CD14-positive monocyte (primary cell): ENCODE measurements around the gene MPRIP. TPM values are rescaled to one million over a fixed set of nuclear protein-coding genes. Genes with fewer than 3 reads are reported as not detected.

Source experiments
- DNase-seq, 3 donors: peaks; one replicate each; pipeline ENCODE4 v3.0.0-alpha.2; 2011 to 2022
- H2AFZ ChIP-seq: 2 replicates; pipeline ENCODE4 v1.6.0; 2012; ENCODE audit warnings: mild to moderate bottlenecking, low read depth, low read length, inconsistent platforms; ENCODE audit not compliant: insufficient read depth, poor library complexity, severe bottlenecking
- H3K27ac ChIP-seq, 2 donors: 1 replicate in 1 of 2; 2 replicates in 1 of 2; pipeline ENCODE4 v1.5.1; 2012 to 2013; ENCODE audit warnings: low read length in 2 of 2, control low read depth in 1 of 2, inconsistent platforms in 1 of 2, low read depth in 1 of 2, mild to moderate bottlenecking in 1 of 2
- H3K27me3 ChIP-seq, 2 donors: one replicate each; pipeline versions ENCODE4 v1.6.0 to v1.6.1; 2011 to 2013; ENCODE audit warnings: low read length in 2 of 2; ENCODE audit not compliant: control insufficient read depth in 2 of 2, insufficient read depth in 2 of 2
- H3K36me3 ChIP-seq, 2 donors: replicated peaks in 1 of 2; 1 replicate in 1 of 2; 2 replicates in 1 of 2; pipeline versions ENCODE4 v1.5.1 to v1.6.1; 2012 to 2013; ENCODE audit warnings: low read length in 2 of 2, control low read depth in 1 of 2, inconsistent platforms in 1 of 2, mild to moderate bottlenecking in 1 of 2; ENCODE audit not compliant: insufficient read depth in 2 of 2, control insufficient read depth in 1 of 2
- H3K4me1 ChIP-seq, 2 donors: 1 replicate in 1 of 2; 2 replicates in 1 of 2; pipeline versions ENCODE4 v1.5.1 to v1.6.1; 2012 to 2013; ENCODE audit warnings: low read length in 2 of 2, control low read depth in 1 of 2, inconsistent platforms in 1 of 2, mild to moderate bottlenecking in 1 of 2, moderate library complexity in 1 of 2; ENCODE audit not compliant: insufficient read depth in 2 of 2, control insufficient read depth in 1 of 2
- H3K4me2 ChIP-seq: replicated peaks from 2 replicates; pipeline ENCODE3; 2012; ENCODE audit warnings: low read length, moderate library complexity, mild to moderate bottlenecking; ENCODE audit not compliant: poor library complexity, severe bottlenecking; ENCODE audit errors: extremely low read depth
- H3K4me3 ChIP-seq, 3 experiments: fragments of 200-600 bp in 1 of 3; sonication (generic) in 1 of 3; replicated peaks in 1 of 3; 1 replicate in 2 of 3; 2 replicates in 1 of 3; pipeline ENCODE4 v1.5.1; 2011 to 2013; ENCODE audit warnings: low read length in 3 of 3, mild to moderate bottlenecking in 3 of 3, control low read depth in 2 of 3, low read depth in 2 of 3, inconsistent platforms in 1 of 3, moderate library complexity in 1 of 3
- H3K79me2 ChIP-seq: 2 replicates; pipeline ENCODE4 v1.6.0; 2012; ENCODE audit warnings: mild to moderate bottlenecking, control low read depth, inconsistent platforms, low read length, moderate library complexity; ENCODE audit not compliant: insufficient read depth
- H3K9ac ChIP-seq: 2 replicates; pipeline ENCODE4 v1.6.0; 2017; ENCODE audit warnings: low read length, mild to moderate bottlenecking; ENCODE audit not compliant: insufficient read depth, poor library complexity, severe bottlenecking
- H3K9me3 ChIP-seq, 2 donors: replicated peaks in 1 of 2; 1 replicate in 1 of 2; 2 replicates in 1 of 2; pipeline versions ENCODE4 v1.5.1 to v1.6.1; 2012 to 2013; ENCODE audit warnings: low read length in 2 of 2, control low read depth in 1 of 2; ENCODE audit not compliant: control insufficient read depth in 1 of 2, insufficient read depth in 1 of 2
- H4K20me1 ChIP-seq: 2 replicates; pipeline ENCODE4 v1.6.0; 2012; ENCODE audit warnings: mild to moderate bottlenecking, low read length, control low read depth, moderate library complexity; ENCODE audit not compliant: insufficient read depth
- H3K27ac Mint-ChIP-seq, 7 donors: one replicate each; pipeline ENCODE4 v1.8.0; 2020; ENCODE audit warnings: mild to moderate bottlenecking in 7 of 7, mixed read lengths in 7 of 7, moderate library complexity in 6 of 7, inconsistent platforms in 2 of 7
- H3K27me3 Mint-ChIP-seq, 3 donors: one replicate each; pipeline ENCODE4 v1.8.0; 2021 to 2022; ENCODE audit warnings: low read depth in 3 of 3, mild to moderate bottlenecking in 3 of 3, mixed read lengths in 3 of 3, moderate library complexity in 3 of 3, inconsistent platforms in 1 of 3
- H3K36me3 Mint-ChIP-seq, 2 donors: one replicate each; pipeline ENCODE4 v1.8.0; 2020; ENCODE audit warnings: mixed read lengths in 2 of 2, inconsistent platforms in 1 of 2, mild to moderate bottlenecking in 1 of 2
- H3K4me1 Mint-ChIP-seq: one replicate; pipeline ENCODE4 v1.8.0; 2020; ENCODE audit warnings: mild to moderate bottlenecking, mixed read lengths
- H3K4me3 Mint-ChIP-seq, 2 donors: one replicate each; pipeline ENCODE4 v1.8.0; 2020; ENCODE audit warnings: mild to moderate bottlenecking in 2 of 2, mixed read lengths in 2 of 2, moderate library complexity in 1 of 2
- H3K9me3 Mint-ChIP-seq, 7 donors: one replicate each; pipeline ENCODE4 v1.8.0; 2020 to 2022; ENCODE audit warnings: mixed read lengths in 7 of 7, mild to moderate bottlenecking in 6 of 7, moderate library complexity in 6 of 7, inconsistent platforms in 2 of 7
- WGBS: methylation state at CpG from one replicate; pipeline ENCODE4 v1.1.5; 2013; ENCODE audit warnings: missing lambda C conversion rate; ENCODE audit not compliant: insufficient coverage; 5-methylcytosine and 5-hydroxymethylcytosine counted together
- intact Hi-C, 2 donors: fragments of 100-400 bp; cut with micrococcal nuclease; formaldehyde crosslinking; loops; one replicate each; pipeline versions ENCODE4 v1.15.0 to v1.15.1; 2023
- polyA plus RNA-seq, 3 donors: library from polyadenylated mRNA; depleted of rRNA in 1 of 3; unstranded in 2 of 3; stranded (reverse) in 1 of 3; fragments of 300-500 nt in 2 of 3; fragments of >200 nt in 1 of 3; fragmentation: Illumina TruSeq in 2 of 3; gene quantifications; 1 replicate in 2 of 3; 2 replicates in 1 of 3; pipeline ENCODE4 v1.2.3, GENCODE V29; 2012 to 2021
- TF ChIP-seq, protein P1 (sequence below): fragments of 200-600 bp; IDR thresholded peaks from one replicate; pipeline ENCODE4 v1.8.0; 2022; ENCODE audit warnings: antibody characterized with exemption, mild to moderate bottlenecking

The MPRIP gene
- polyA plus RNA-seq, 3 donors: 2.0 to 48.7 (median 2.5) TPM

DNA sequence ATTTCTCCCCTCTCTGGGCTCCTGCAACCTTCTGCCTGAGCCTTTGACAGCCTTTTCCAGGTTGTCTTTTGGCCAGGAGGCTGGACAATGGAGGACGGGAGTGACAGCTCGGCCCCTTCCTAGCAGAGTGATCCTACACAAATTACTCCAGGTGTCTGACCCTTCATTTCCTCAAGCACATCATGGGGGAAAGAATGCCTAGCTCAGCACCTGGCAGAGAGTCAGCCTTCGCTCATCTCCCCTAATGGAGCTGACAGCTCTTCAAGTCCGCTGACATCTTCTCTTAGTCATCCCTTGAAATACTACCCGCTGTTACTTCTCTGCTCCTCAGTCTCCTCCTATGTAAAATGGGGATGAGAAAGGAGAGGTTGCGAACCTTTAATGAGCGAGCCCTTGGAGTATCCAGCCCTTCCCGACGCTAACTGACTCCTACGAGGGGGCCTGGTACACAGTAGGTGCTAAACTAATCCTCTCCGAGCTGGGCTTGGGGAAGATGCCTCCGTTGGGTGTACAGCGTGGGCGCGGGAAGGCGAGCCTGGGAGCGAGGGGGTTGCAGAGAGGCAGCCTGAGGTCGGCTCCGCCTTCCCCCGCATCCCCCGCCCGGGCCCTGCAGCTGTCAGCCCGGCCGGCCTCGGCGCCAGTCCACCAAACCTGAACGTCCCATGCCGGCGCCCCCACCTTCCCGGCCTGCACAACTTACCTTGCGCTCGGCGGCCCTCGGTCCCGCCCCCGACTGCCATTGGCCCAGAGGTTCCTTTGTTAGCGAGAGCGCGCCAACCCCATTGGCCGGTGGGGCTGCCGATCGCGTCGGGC is 480 bp upstream of the MPRIP start:
- H4K20me1 ChIP-seq: peaks cover 36% of the 10 kb centered on the region
- H3K9me3 ChIP-seq: no peaks in the 10 kb centered on the region
- H3K9me3 Mint-ChIP-seq: peaks cover 0 to 4% (median 0%) of the 10 kb centered on the region in 7 donors
- peak; percentile 76 to 86 (median 85) for DNase-seq
- peaks cover 39 to 46% of the 10 kb centered on the region in 2 donors for H3K4me1 ChIP-seq
- intact Hi-C loops: loop anchor here in 1 of 2 donors (10.0 kb wide), 1 partner anchor 193 kb away; the partner anchor contains the start of gene FLCN
- peak overlapping the region; percentile 86 for H2AFZ ChIP-seq
- H3K36me3 Mint-ChIP-seq: peaks cover 2 to 5% of the 10 kb centered on the region in 2 donors
- no peaks in the 10 kb centered on the region for H3K36me3 ChIP-seq
- peaks cover 0 to 10% of the 10 kb centered on the region in 2 donors for H3K27me3 ChIP-seq
- H3K27me3 Mint-ChIP-seq: peaks cover 18 to 27% (median 24%) of the 10 kb centered on the region in 3 donors
- TF ChIP-seq, protein P1, sequence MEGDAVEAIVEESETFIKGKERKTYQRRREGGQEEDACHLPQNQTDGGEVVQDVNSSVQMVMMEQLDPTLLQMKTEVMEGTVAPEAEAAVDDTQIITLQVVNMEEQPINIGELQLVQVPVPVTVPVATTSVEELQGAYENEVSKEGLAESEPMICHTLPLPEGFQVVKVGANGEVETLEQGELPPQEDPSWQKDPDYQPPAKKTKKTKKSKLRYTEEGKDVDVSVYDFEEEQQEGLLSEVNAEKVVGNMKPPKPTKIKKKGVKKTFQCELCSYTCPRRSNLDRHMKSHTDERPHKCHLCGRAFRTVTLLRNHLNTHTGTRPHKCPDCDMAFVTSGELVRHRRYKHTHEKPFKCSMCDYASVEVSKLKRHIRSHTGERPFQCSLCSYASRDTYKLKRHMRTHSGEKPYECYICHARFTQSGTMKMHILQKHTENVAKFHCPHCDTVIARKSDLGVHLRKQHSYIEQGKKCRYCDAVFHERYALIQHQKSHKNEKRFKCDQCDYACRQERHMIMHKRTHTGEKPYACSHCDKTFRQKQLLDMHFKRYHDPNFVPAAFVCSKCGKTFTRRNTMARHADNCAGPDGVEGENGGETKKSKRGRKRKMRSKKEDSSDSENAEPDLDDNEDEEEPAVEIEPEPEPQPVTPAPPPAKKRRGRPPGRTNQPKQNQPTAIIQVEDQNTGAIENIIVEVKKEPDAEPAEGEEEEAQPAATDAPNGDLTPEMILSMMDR: no peak
- WGBS: 5% methylated on average over 38 of the region's 44 CpGs
- peak overlapping the region; percentile 40 to 80 (median 67) for H3K4me3 ChIP-seq
- peaks cover 40% of the 10 kb centered on the region for H3K4me1 Mint-ChIP-seq
- no peak overlapping the region for H3K27ac ChIP-seq
- peak overlapping the region in 1 of 7 donors; percentile 6 for H3K27ac Mint-ChIP-seq
- H3K4me3 Mint-ChIP-seq: peak overlapping the region; percentile 72 to 81
- H3K9ac ChIP-seq: no peak overlapping the region
- H3K4me2 ChIP-seq: peak overlapping the region; percentile 77
- H3K79me2 ChIP-seq: peaks cover 37% of the 10 kb centered on the region

DNA sequence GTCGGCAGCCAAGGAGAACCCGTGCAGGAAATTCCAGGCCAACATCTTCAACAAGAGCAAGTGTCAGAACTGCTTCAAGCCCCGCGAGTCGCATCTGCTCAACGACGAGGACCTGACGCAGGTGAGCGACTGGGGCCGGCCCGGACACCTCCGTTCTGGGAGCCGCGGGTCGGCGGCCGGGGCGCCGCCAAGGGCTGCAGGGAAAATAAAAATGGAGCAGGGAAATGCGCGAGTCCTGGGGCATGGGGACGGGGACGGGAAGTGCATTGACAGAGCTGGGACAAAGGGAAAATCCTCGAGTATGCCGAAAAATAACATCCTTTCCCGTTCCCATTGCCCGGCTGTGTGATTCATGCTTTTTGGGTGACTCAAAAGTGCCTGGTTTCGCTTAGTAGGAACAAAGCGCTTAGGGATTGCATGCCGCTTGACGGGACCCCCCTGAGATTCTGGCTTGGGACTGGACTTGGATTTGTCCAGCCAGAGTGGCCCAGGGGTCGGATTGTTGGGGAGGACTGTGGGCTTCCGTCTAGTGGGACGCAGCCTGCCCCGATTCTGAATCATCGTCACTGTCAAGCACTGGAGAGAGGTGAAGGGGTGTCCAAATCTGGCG is 699 bp downstream of the MPRIP start:
- peak overlapping the region; percentile 35 for H3K9ac ChIP-seq
- H3K9me3 Mint-ChIP-seq: peaks cover 0 to 4% (median 0%) of the 10 kb centered on the region in 7 donors
- intact Hi-C loops: loop anchor here in 1 of 2 donors (10.0 kb wide), 1 partner anchor 192 kb away; the partner anchor contains the start of gene FLCN
- H3K4me1 Mint-ChIP-seq: peaks cover 41% of the 10 kb centered on the region
- no peaks in the 10 kb centered on the region for H3K9me3 ChIP-seq
- peak in 2 of 3 donors; percentile 57 to 82 for DNase-seq
- H3K4me2 ChIP-seq: peak overlapping the region; percentile 76
- peak overlapping the region; percentile 42 to 69 (median 52) for H3K4me3 ChIP-seq
- H2AFZ ChIP-seq: peak overlapping the region; percentile 76
- peaks cover 17 to 27% (median 24%) of the 10 kb centered on the region in 3 donors for H3K27me3 Mint-ChIP-seq
- peaks cover 0 to 10% of the 10 kb centered on the region in 2 donors for H3K27me3 ChIP-seq
- peak overlapping the region in 5 of 7 donors; percentile 54 to 77 (median 67) for H3K27ac Mint-ChIP-seq
- peaks cover 47% of the 10 kb centered on the region for H4K20me1 ChIP-seq
- no peak overlapping the region for H3K27ac ChIP-seq
- WGBS: 0% methylated on average over 35 of the region's 37 CpGs
- H3K36me3 ChIP-seq: no peaks in the 10 kb centered on the region
- peak overlapping the region; percentile 87 to 95 for H3K4me3 Mint-ChIP-seq
- H3K36me3 Mint-ChIP-seq: peaks cover 6 to 9% of the 10 kb centered on the region in 2 donors
- TF ChIP-seq, protein P1: no peak
- peaks cover 34 to 41% of the 10 kb centered on the region in 2 donors for H3K4me1 ChIP-seq
- peaks cover 49% of the 10 kb centered on the region for H3K79me2 ChIP-seq
